PC-9 (cell line): ENCODE results near the gene DMPK.
"Not testable (repeated sequence)": the region's sequence is repeated elsewhere in the genome, so short reads cannot be mapped to it uniquely, and the experiment has no call there.

Experiments used
- CTCF ChIP-seq: fragments of 200-600 bp; sonication (generic); conservative IDR thresholded peaks from 2 replicates; pipeline ENCODE4 v1.6.1; 2017; ENCODE audit warnings: mixed run types, antibody characterized with exemption, mild to moderate bottlenecking, moderate library complexity
- EZH2 ChIP-seq: fragments of 200-600 bp; sonication (generic); IDR thresholded peaks from 2 replicates; pipeline ENCODE4 v1.8.0; 2017; ENCODE audit warnings: antibody characterized with exemption, low read depth

GRCh38 chr19:45751483-45751882 is 30.8 kb downstream of the DMPK start:
- TF ChIP-seq CTCF, EZH2: not testable (repeated sequence)
